ENCODE results near the gene CEP63. TPM values are rescaled to one million over a fixed set of nuclear protein-coding genes. Genes with fewer than 3 reads are reported as not detected.

The CEP63 gene
- polyA plus RNA-seq, 3 donors, result 11.1 to 18.8 (median 17.2) TPM

GRCh38 chr3:134483195-134483900, 2.5 kb upstream of the CEP63 start:
- Histone ChIP-seq H3K9me3 (replicated peaks in 1 of 2; ENCODE audit: control insufficient read depth in 1 of 2, insufficient read depth in 1 of 2, low read length in 2 of 2) (no peaks in the 10 kb centered on the region), H3K9ac (ENCODE audit: insufficient read depth, low read length, poor library complexity, severe bottlenecking) (no peak overlapping the region), H3K4me2 (replicated peaks; ENCODE audit: extremely low read depth, low read length, poor library complexity, severe bottlenecking) (peak overlapping the region; percentile 39), H2AFZ (ENCODE audit: insufficient read depth, low read depth, low read length, poor library complexity, severe bottlenecking) (peak overlapping the region; percentile 12), H3K27me3 (ENCODE audit: control insufficient read depth in 2 of 2, insufficient read depth in 2 of 2, low read length in 2 of 2) (no peaks in the 10 kb centered on the region), H3K4me1 (ENCODE audit: control insufficient read depth in 1 of 2, insufficient read depth in 2 of 2, low read length in 2 of 2) (peaks cover 41 to 45% of the 10 kb centered on the region in 2 donors), H3K79me2 (ENCODE audit: insufficient read depth, low read length) (peaks cover 45% of the 10 kb centered on the region), H3K4me3 (replicated peaks in 1 of 3; ENCODE audit: low read depth in 2 of 3, low read length in 3 of 3) (peak overlapping the region in 1 of 3 experiments; percentile 85), H3K36me3 (replicated peaks in 1 of 2; ENCODE audit: control insufficient read depth in 1 of 2, insufficient read depth in 2 of 2, low read length in 2 of 2) (peaks cover 32 to 39% of the 10 kb centered on the region in 2 donors), H4K20me1 (ENCODE audit: insufficient read depth, low read length) (no peaks in the 10 kb centered on the region), H3K27ac (ENCODE audit: low read depth in 1 of 2, low read length in 2 of 2) (peak overlapping the region; percentile 37 to 77)
- WGBS (ENCODE audit: insufficient coverage), result 0% methylated on average over 5 of the region's 7 CpGs
- H3K4me1 Mint-ChIP-seq, result peaks cover 42% of the 10 kb centered on the region
- no peak for TF ChIP-seq CTCF (IDR thresholded peaks at IDR 0.05)
- DNase-seq, result peak; percentile 45 to 71 (median 64)
- intact Hi-C loops (cut with micrococcal nuclease), result loop anchor here (10.0 kb wide), 2 partner anchors 61 to 679 kb away; partner anchors contain the start of gene SRPRB (in 1 of the 2)
- peak overlapping the region; percentile 20 to 44 for H3K4me3 Mint-ChIP-seq
- H3K27ac Mint-ChIP-seq, result peak overlapping the region; percentile 55 to 87 (median 80)
- H3K27me3 Mint-ChIP-seq (ENCODE audit: low read depth in 3 of 3), result peaks cover 0 to 3% (median 0%) of the 10 kb centered on the region in 3 donors
- H3K9me3 Mint-ChIP-seq, result no peaks in the 10 kb centered on the region
- peaks cover 36 to 41% of the 10 kb centered on the region in 2 donors for H3K36me3 Mint-ChIP-seq

- H3K4me1 Mint-ChIP-seq, result peaks cover 47% of the 10 kb centered on the region
- Histone ChIP-seq H3K4me2 (replicated peaks; ENCODE audit: extremely low read depth, low read length, poor library complexity, severe bottlenecking) (peak overlapping the region; percentile 87), H3K9ac (ENCODE audit: insufficient read depth, low read length, poor library complexity, severe bottlenecking) (peak overlapping the region; percentile 96), H3K27ac (ENCODE audit: low read depth in 1 of 2, low read length in 2 of 2) (peak overlapping the region; percentile 96 to 99), H4K20me1 (ENCODE audit: insufficient read depth, low read length) (no peaks in the 10 kb centered on the region), H3K27me3 (ENCODE audit: control insufficient read depth in 2 of 2, insufficient read depth in 2 of 2, low read length in 2 of 2) (no peaks in the 10 kb centered on the region), H3K79me2 (ENCODE audit: insufficient read depth, low read length) (peaks cover 64% of the 10 kb centered on the region), H3K4me1 (ENCODE audit: control insufficient read depth in 1 of 2, insufficient read depth in 2 of 2, low read length in 2 of 2) (peaks cover 41 to 48% of the 10 kb centered on the region in 2 donors), H2AFZ (ENCODE audit: insufficient read depth, low read depth, low read length, poor library complexity, severe bottlenecking) (peak overlapping the region; percentile 86), H3K36me3 (replicated peaks in 1 of 2; ENCODE audit: control insufficient read depth in 1 of 2, insufficient read depth in 2 of 2, low read length in 2 of 2) (peaks cover 23 to 25% of the 10 kb centered on the region in 2 donors), H3K4me3 (replicated peaks in 1 of 3; ENCODE audit: low read depth in 2 of 3, low read length in 3 of 3) (peak overlapping the region; percentile 85 to 95 (median 94)), H3K9me3 (replicated peaks in 1 of 2; ENCODE audit: control insufficient read depth in 1 of 2, insufficient read depth in 1 of 2, low read length in 2 of 2) (no peaks in the 10 kb centered on the region)
- H3K9me3 Mint-ChIP-seq, result no peaks in the 10 kb centered on the region
- peak; percentile 59 to 74 (median 68) for DNase-seq
- WGBS (ENCODE audit: insufficient coverage), result 0% methylated on average over 9 of the region's 24 CpGs
- peak overlapping the region; percentile 96 to 100 (median 99) for H3K27ac Mint-ChIP-seq
- no peak for TF ChIP-seq CTCF (IDR thresholded peaks at IDR 0.05)
- H3K27me3 Mint-ChIP-seq (ENCODE audit: low read depth in 3 of 3), result peaks cover 0 to 3% (median 0%) of the 10 kb centered on the region in 3 donors
- peaks cover 25 to 30% of the 10 kb centered on the region in 2 donors for H3K36me3 Mint-ChIP-seq
- intact Hi-C loops (cut with micrococcal nuclease), result loop anchor here (2.0 to 10.0 kb wide), 3 partner anchors 58 to 680 kb away; partner anchors contain the start of gene SRPRB (in 1 of the 2)
- H3K4me3 Mint-ChIP-seq, result peak overlapping the region; percentile 96
These were observed 661 bp upstream of the CEP63 start for GRCh38 chr3:134485075-134485717.
